HEK293 (cell line): ENCODE measurements around the gene UBE2V1.

ENCODE experiments used
- CTCF ChIA-PET: fragments of 350-600 bp; formaldehyde crosslinking; extraction: SDS; loops from one replicate; lab custom pipeline; 2021; ENCODE audit warnings: antibody characterized with exemption; lab: Yijun Ruan, JAX
- POLR2A ChIA-PET: fragments of 300-600 bp; formaldehyde crosslinking; extraction: SDS; loops from one replicate; lab custom pipeline; 2020; ENCODE audit warnings: antibody characterized with exemption, inconsistent platforms; lab: Yijun Ruan, JAX
- H3K27ac ChIP-seq: fragments of 200-500 bp; sonication (Bioruptor generic); 2 replicates; pipeline ENCODE4 v1.5.1; 2014; ENCODE audit warnings: low read depth, low read length, control low read depth, inconsistent platforms; ENCODE audit errors: extremely low read depth
- H3K36me3 ChIP-seq, 2 experiments: fragments of 200-500 bp in 1 of 2; sonication (Bioruptor generic) in 1 of 2; 1 replicate in 1 of 2; 2 replicates in 1 of 2; pipeline ENCODE4 v1.5.1; 2014 to 2017; ENCODE audit warnings: inconsistent platforms in 2 of 2, low read length in 2 of 2; ENCODE audit not compliant: control insufficient read depth in 2 of 2, insufficient read depth in 1 of 2
- H3K4me1 ChIP-seq: fragments of 200-500 bp; sonication (Bioruptor generic); 2 replicates; pipeline ENCODE4 v1.5.1; 2014; ENCODE audit warnings: mild to moderate bottlenecking, low read length, inconsistent platforms; ENCODE audit not compliant: control insufficient read depth, insufficient read depth
- H3K4me3 ChIP-seq: 2 replicates; pipeline ENCODE4 v1.5.1; 2011; ENCODE audit warnings: low read depth, mild to moderate bottlenecking, control low read depth, low read length, moderate library complexity
- H3K9me3 ChIP-seq: fragments of 200-500 bp; sonication (Bioruptor generic); 2 replicates; pipeline ENCODE4 v1.5.1; 2014; ENCODE audit warnings: low read depth, low read length, inconsistent platforms; ENCODE audit not compliant: control insufficient read depth, insufficient read depth
- EGR2 ChIP-seq: fragments of 450-650 bp; formaldehyde crosslinking; IDR thresholded peaks from 2 replicates; pipeline ENCODE4 v1.5.1; 2016; ENCODE audit warnings: low read depth, missing biosample characterization, missing genetic modification characterization
- GLIS2 ChIP-seq: fragments of 450-650 bp; formaldehyde crosslinking; IDR thresholded peaks from 2 replicates; pipeline ENCODE4 v1.5.1; 2016; ENCODE audit warnings: missing biosample characterization, missing genetic modification characterization
- IKZF3 ChIP-seq: fragments of 450-650 bp; IDR thresholded peaks from 2 replicates; pipeline ENCODE4 v1.5.0; 2018; ENCODE audit warnings: missing biosample characterization, mild to moderate bottlenecking, missing genetic modification characterization, moderate library complexity
- SP7 ChIP-seq: fragments of 450-650 bp; formaldehyde crosslinking; IDR thresholded peaks from 2 replicates; pipeline ENCODE4 v1.5.1; 2016; ENCODE audit warnings: missing biosample characterization, missing genetic modification characterization
- YY1 ChIP-seq: fragments of 450-650 bp; formaldehyde crosslinking; IDR thresholded peaks from 2 replicates; pipeline ENCODE4 v1.5.1; 2018; ENCODE audit warnings: missing biosample characterization, missing genetic modification characterization
- ZBTB17 ChIP-seq: fragments of 450-650 bp; formaldehyde crosslinking; IDR thresholded peaks from 2 replicates; pipeline ENCODE4 v1.5.1; 2016; ENCODE audit warnings: missing biosample characterization, missing genetic modification characterization
- ZBTB20 ChIP-seq: fragments of 450-650 bp; formaldehyde crosslinking; IDR thresholded peaks from 2 replicates; pipeline ENCODE4 v1.5.1; 2016; ENCODE audit warnings: missing biosample characterization, missing genetic modification characterization
- ZBTB48 ChIP-seq: fragments of 450-650 bp; formaldehyde crosslinking; IDR thresholded peaks from 2 replicates; pipeline ENCODE4 v1.5.1; 2016; ENCODE audit warnings: missing biosample characterization, missing genetic modification characterization
- ZFHX2 ChIP-seq: fragments of 450-650 bp; formaldehyde crosslinking; conservative IDR thresholded peaks from 2 replicates; pipeline ENCODE4 v1.5.1; 2016; ENCODE audit warnings: missing biosample characterization, missing genetic modification characterization
- ZFP41 ChIP-seq: fragments of 450-650 bp; formaldehyde crosslinking; IDR thresholded peaks from 2 replicates; pipeline ENCODE4 v1.5.1; 2016; ENCODE audit warnings: missing biosample characterization, missing genetic modification characterization, borderline replicate concordance
- ZNF335 ChIP-seq: fragments of 450-650 bp; formaldehyde crosslinking; conservative IDR thresholded peaks from 2 replicates; pipeline ENCODE4 v1.5.1; 2016; ENCODE audit warnings: missing biosample characterization, missing genetic modification characterization
- ZNF341 ChIP-seq: fragments of 450-650 bp; formaldehyde crosslinking; IDR thresholded peaks from 2 replicates; pipeline ENCODE4; 2016; ENCODE audit warnings: low read depth, missing biosample characterization, missing genetic modification characterization
- ZNF558 ChIP-seq: fragments of 450-650 bp; formaldehyde crosslinking; IDR thresholded peaks from 2 replicates; pipeline ENCODE4 v1.5.1; 2016; ENCODE audit warnings: missing biosample characterization, missing genetic modification characterization
- ZNF654 ChIP-seq: fragments of 450-650 bp; formaldehyde crosslinking; IDR thresholded peaks from 2 replicates; pipeline ENCODE4 v1.5.1; 2016; ENCODE audit warnings: low read depth, missing biosample characterization, missing genetic modification characterization
- ZNF670 ChIP-seq: fragments of 450-650 bp; formaldehyde crosslinking; IDR thresholded peaks from 2 replicates; pipeline ENCODE4 v1.5.1; 2016; ENCODE audit warnings: missing biosample characterization, missing genetic modification characterization, low read depth
- ZNF677 ChIP-seq: fragments of 450-650 bp; IDR thresholded peaks from 2 replicates; pipeline ENCODE4 v1.5.0; 2018; ENCODE audit warnings: missing biosample characterization, mild to moderate bottlenecking, missing genetic modification characterization, moderate library complexity
- ZNF76 ChIP-seq: fragments of 450-650 bp; formaldehyde crosslinking; IDR thresholded peaks from 2 replicates; pipeline ENCODE4; 2016; ENCODE audit warnings: low read depth, missing biosample characterization, missing genetic modification characterization, borderline replicate concordance
- ZNF843 ChIP-seq: fragments of 450-650 bp; formaldehyde crosslinking; IDR thresholded peaks from 2 replicates; pipeline ENCODE4 v1.5.1; 2016; ENCODE audit warnings: missing biosample characterization, missing genetic modification characterization
- TF ChIP-seq, protein P1 (sequence below): fragments of 450-650 bp; IDR thresholded peaks from 2 replicates; pipeline ENCODE4 v1.5.1; 2018; ENCODE audit warnings: missing biosample characterization, mild to moderate bottlenecking, missing genetic modification characterization
- TF ChIP-seq, protein P2 (sequence below): fragments of 450-650 bp; formaldehyde crosslinking; IDR thresholded peaks from 2 replicates; pipeline ENCODE4 v1.5.1; 2016; ENCODE audit warnings: missing biosample characterization, missing genetic modification characterization

UBE2V1 gene

DNA sequence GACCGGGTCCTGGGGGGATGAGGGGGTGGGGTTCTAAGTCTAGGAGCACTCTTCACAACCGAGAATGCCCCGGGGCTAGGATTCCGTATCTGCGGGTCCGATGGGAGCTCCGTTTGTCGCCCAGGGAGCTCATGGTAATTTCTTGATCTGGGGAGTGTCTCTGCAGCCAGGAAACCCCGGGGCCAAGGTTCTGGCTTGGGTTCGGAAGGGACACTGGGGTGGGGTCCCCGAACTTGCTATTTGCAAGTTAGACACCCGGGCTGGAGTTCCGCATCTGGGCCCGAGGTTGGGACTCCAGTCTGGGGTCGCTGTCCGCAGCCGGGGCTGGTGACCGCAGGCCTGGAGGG, 40.2 kb upstream of the UBE2V1 start (continued):
- TF ChIP-seq, protein P1, sequence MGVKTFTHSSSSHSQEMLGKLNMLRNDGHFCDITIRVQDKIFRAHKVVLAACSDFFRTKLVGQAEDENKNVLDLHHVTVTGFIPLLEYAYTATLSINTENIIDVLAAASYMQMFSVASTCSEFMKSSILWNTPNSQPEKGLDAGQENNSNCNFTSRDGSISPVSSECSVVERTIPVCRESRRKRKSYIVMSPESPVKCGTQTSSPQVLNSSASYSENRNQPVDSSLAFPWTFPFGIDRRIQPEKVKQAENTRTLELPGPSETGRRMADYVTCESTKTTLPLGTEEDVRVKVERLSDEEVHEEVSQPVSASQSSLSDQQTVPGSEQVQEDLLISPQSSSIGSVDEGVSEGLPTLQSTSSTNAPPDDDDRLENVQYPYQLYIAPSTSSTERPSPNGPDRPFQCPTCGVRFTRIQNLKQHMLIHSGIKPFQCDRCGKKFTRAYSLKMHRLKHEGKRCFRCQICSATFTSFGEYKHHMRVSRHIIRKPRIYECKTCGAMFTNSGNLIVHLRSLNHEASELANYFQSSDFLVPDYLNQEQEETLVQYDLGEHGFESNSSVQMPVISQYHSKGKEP (tag by site-specific recombination), result no peak
- no peak for TF ChIP-seq ZNF341 (tag by site-specific recombination)
- no peak for TF ChIP-seq YY1 (tag by site-specific recombination)
- TF ChIP-seq ZNF76 (tag by site-specific recombination), result no peak

DNA sequence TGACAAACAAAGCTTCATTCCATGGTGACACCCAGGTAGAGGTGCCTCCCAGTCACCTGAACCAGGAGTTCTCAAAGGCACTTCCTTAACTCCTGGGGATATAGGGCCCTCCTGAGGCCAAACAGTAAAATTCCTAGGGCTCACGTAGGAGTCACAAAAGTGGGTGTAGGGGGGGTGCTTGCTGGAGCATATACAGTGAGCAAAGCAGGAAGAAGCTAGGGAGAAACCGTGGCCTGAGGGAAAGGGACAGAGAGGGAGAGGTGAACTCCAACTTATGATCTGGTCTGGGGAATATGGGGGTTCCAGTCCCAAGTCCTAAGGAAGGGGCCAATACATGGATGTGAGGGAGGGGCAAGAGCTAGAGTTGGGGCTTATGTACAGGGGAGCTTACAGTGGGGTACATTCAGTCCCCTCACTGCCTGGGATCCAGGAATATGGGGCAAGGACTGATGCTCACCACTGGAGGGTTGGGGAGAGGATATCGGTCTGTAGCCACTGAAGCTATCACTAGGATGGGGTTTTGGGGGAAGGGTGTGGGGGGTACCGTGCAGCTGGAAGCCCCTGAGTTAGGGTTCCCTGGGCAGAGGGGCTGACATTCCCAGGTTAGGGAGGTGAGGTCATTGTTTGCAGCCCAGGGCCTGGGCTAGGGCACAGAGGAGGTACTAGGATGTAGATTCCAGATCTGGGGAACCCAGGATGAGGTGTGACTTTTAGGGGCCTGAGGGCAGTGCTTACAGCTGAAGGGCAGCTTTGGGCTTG, 39.6 kb upstream of the UBE2V1 start:
- peaks cover 0 to 40% of the 10 kb centered on the region in 2 experiments; a peak in 2 of 3 replicates for H3K36me3 ChIP-seq
- CTCF ChIA-PET, result interaction anchor here (0.7 to 3.8 kb wide), 13 partner anchors 8 to 466 kb away, joined by 3 to 44 read pairs (median 4); no protein-coding TSS in a partner anchor
- H3K27ac ChIP-seq, result peak overlapping the region; percentile 83
- H3K4me1 ChIP-seq, result peaks cover 4% of the 10 kb centered on the region; the same call in 1 of the 2 replicates
- TF ChIP-seq ZFHX2 (tag by site-specific recombination) (peak; percentile 34; the same call in 1 of the 2 replicates), ZBTB17 (tag by site-specific recombination) (peak; percentile 81), EGR2 (tag by site-specific recombination) (peak; percentile 38; the same call in 1 of the 2 replicates), SP7 (no peak), ZNF335 (tag by site-specific recombination) (no peak), ZNF670 (tag by site-specific recombination) (no peak), GLIS2 (tag by site-specific recombination) (peak; percentile 19; the same call in 1 of the 2 replicates), ZNF843 (tag by site-specific recombination) (no peak), ZFP41 (tag by site-specific recombination) (no peak), IKZF3 (0 out of 2 replicates have a peak, but pooled peaks have one; percentile 20), ZBTB48 (tag by site-specific recombination) (peak; percentile 14; the same call in 1 of the 2 replicates), ZBTB20 (tag by site-specific recombination) (peak; percentile 45), ZNF677 (tag by site-specific recombination) (no peak), ZNF558 (tag by site-specific recombination) (no peak), ZNF654 (tag by site-specific recombination) (peak; percentile 29)
- TF ChIP-seq, protein P2, sequence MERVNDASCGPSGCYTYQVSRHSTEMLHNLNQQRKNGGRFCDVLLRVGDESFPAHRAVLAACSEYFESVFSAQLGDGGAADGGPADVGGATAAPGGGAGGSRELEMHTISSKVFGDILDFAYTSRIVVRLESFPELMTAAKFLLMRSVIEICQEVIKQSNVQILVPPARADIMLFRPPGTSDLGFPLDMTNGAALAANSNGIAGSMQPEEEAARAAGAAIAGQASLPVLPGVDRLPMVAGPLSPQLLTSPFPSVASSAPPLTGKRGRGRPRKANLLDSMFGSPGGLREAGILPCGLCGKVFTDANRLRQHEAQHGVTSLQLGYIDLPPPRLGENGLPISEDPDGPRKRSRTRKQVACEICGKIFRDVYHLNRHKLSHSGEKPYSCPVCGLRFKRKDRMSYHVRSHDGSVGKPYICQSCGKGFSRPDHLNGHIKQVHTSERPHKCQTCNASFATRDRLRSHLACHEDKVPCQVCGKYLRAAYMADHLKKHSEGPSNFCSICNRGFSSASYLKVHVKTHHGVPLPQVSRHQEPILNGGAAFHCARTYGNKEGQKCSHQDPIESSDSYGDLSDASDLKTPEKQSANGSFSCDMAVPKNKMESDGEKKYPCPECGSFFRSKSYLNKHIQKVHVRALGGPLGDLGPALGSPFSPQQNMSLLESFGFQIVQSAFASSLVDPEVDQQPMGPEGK (tag by site-specific recombination), result peak; percentile 27
- H3K9me3 ChIP-seq, result no peaks in the 10 kb centered on the region
- peak overlapping the region; percentile 83 for H3K4me3 ChIP-seq
- POLR2A ChIA-PET, result interaction anchor here (0.6 to 2.5 kb wide), 9 partner anchors 8 to 384 kb away, joined by 3 to 26 read pairs (median 9); no protein-coding TSS in a partner anchor
